GM19372 (cell line): ENCODE measurements around the gene UBE2E1.
A peak's percentile ranks its signal among the peaks of the same experiment; 100 is the strongest.

Experiments used
- ATAC-seq: cut with Tn5 transposase; IDR thresholded peaks from one replicate; pipeline ENCODE4 v1.9.1; 2021; ENCODE audit warnings: mild to moderate bottlenecking, low read depth, moderate library complexity; ENCODE audit not compliant: unreplicated experiment

UBE2E1 gene

DNA sequence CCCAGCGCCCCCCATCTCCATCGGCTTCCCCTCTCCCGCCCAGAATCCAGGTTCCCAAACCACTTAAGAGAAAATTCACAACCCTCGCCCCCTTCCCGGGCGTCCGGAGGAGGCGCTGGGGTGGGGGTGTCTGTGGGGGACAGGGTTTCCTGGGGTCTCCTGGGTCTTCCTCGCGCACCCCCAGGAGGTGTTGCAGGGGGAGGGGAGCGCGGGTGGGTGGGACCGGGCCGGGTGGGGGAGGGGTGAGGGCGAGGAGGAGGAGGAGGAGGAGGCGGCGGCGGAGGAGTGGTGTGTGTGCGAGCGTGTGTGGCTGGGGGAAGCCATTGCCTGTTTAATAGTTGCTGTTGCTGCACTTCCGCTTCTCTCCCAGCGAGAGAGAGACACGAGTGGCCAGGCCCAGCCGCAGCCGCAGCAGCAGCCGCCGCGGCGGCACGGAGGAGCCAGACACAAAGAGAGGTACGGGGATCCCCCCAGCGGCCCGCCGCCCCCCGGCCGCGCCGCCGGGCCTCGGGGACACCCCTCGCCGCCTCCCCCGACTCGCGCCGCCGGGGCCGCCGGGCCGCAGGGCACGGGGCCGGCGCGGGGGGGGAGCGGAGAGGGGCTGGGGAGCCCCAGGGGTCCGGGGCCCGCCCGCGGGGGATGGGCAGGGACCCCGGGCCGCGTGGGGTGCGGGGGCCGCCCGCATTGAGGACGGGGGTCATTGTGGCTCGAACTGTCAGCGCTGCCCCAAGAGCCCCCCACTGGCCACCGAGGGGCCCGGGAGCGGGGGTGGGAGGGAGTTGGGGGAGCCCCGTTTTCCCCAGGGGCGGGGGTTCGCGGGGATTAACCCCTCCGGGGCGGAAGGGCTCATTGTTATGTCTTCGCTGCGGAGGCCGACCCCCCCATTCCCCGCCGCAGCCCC, at the start of gene UBE2E1:
Gene UBE2E1, plus strand, starts transcription at position 323 of the 901 bp plus-strand sequence. CDS start 1,315 bp downstream, outside the sequence.
- ATAC-seq: peak; percentile 62

DNA sequence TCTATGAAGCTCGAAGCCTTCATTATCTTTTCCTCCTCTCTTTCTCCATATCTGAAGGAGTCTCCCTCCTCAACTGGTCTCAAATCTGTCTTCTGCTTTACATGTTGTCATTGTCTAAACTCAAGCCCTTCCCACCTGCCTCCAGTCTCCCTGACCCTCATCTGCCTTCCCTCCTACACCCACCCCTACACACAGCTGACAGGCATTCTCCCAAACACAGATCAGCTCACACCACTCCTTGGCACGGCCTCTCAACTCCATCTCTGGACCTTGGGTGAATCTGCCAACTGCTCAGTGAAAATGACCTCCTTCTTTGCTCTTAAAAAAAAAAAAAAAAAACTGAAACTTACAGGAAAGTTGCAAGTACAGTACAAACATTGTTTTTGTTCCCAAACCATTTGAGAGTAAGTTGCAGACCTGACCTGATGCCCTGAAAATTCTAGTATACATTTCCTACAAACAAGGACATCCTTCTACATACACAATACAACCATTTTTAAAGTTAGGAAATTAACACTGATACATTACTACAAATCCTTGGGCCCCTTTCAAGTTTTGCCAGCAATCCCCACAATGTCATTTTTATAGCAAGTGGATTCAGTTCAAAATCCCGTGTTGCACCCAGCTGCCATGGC, 49.4 kb upstream of the UBE2E1 start:
- no peak for ATAC-seq

DNA sequence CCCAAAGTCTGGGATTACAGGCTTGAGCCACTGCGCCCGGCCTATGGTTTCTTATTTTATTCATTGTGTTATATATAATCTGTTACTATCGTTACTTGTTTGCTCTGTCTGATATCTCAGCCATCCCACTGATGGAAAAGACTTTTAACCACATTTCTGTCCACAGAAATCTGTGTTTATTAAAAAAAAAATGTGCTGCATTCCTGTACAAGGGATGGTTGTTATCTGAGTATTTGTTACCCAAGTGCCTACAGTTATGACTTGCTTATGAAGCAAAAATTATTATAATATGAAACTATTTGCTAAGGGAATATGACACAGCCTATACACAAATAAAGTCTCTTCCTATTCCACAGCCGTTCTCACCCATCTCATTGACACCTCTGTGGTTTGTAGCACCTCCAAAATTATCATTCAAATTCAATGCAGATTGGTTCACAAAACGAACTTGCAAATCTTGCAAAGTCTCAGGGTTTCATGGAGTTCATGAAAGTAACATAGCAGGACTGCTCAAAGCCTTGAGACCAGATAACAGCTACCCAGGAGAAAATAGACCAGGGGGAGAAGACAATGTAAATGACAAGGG, 47.4 kb upstream of the UBE2E1 start:
- ATAC-seq: no peak

DNA sequence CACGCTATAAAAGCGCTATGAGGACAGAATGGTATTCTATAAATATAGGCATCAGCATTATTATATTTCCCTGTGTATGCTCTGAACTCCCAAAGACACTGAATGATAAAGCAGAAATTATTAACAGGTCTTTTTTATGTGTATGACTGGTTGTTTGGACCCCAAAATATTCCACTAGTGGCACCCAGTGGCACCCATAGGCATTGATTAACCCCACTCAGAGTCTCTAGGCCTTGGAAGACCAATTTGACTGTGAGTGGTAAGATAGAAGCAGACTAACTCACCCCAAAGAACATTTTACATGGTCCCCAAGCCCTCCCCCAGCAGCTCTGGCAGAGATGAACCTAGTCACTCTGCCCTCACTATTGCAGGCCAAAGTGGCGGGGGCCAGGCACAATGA, 45.4 kb upstream of the UBE2E1 start:
- ATAC-seq: peak; percentile 18

DNA sequence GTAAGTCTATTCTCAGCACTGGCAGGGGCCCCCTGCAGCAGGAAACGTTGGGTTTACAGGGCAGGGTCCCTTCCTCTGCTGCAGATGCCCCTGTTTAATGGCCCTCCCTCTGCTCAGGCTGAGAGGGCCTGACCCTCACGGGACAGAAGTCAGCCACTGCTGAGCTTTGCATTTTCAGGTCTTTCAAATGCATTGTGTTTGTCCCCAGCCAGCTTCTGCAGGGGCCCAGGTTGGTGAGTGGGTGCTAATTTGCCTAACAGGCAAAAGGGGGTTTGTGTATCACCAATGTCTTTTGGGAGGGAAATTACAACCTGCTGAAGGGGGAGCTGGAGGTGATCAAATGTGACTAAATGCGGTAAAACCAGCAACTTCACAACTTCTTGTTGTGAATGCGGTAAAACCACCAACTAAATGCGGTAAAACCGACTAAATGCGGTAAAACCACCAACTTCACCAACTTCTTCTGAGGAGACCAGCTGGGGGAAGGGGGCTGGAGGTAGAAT, 44.8 kb upstream of the UBE2E1 start:
- ATAC-seq: peak; percentile 44

DNA sequence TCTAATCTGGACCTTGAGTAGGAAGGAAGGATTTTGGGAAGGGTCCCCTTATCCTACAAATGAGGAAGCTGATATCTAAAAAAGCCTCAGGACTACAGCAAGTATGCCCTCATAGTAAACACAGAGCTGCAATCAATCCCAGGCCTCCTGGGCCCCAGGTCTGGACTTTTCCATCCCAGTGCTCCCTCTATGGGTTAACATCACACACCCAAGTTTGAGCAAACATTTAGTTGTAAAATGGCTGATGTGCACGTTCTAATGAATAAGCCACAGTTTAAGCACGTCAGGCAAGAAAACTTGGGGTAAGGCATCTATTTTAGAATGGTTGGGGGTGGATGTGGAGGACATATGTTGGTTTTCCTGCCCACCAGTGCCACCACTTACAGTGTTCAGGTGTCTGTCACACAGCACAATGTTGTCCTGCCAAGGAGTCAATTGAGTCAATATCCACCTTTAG, 44.3 kb upstream of the UBE2E1 start:
- ATAC-seq: peak; percentile 37

DNA sequence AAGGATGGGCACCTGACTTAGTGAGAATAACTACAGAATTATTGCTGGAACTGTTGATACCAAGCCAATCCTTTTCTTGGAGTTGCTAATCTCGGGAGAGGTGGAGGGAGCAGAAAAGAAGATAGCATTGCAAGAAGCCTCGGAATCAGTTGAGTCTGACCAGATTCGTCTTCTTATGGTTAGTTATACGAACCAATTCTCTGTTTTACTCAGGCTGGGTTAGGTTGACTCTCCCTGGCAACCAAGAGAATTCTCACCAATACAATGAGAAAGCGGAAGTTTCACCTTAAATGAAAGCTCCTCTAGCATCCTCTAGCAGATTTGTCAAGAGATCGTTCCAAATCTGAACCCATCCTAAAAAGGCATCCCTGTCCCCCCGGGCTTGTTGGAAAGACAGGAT, 43.5 kb upstream of the UBE2E1 start:
- ATAC-seq: peak; percentile 76

DNA sequence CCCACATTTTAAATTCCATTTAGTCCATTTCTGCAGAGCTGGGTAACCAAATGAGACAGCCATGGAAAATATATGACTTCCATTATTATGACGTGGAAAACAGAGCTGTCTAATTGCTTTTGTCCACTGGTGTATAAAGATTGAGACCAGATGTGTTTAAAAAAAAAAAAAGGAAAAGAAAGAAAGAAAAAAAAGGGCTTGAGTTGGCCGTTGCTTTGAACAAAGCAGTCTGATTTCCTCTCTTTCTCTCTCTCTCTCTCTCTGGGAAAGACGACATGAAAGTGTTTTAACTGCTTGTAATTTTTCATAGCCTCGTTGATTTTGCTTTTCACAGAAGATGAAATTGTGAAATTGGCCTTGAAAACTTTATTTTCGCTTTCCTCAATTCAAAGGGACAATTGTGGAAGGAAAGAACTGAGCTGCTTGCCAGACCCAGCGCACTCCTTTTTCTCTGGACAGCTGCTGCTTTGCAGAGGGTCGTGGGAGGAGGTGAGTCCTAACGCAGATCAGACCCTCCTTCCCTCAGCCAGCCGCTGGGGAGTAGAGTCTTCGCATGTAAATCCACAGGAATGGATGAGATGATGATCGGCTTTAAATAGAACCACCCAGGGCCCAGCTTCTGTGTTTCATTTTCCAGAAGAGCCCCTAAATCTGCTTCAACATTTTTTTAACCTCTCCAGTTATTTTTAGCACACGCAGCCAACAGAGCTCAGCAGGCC, 42.8 kb upstream of the UBE2E1 start:
- ATAC-seq: no peak

DNA sequence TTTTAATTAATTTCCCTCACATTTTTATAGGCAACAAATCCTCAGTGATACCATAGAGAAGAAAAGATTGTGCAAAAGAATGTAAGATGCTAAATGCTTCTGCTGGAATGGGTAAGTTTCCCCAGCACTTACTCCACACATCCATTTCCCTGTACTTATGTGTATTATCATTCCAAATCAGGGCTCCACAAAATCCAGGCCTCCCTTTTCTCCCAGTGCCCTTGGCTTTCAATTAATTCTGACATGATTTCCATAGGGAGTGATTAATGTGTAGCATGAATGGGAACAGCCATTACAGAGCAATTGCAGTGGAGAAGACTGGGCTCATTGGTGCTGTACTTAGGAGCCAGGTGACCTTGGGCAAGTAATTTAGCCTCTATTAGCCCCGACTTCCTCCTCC, 41.3 kb upstream of the UBE2E1 start:
- no peak for ATAC-seq

DNA sequence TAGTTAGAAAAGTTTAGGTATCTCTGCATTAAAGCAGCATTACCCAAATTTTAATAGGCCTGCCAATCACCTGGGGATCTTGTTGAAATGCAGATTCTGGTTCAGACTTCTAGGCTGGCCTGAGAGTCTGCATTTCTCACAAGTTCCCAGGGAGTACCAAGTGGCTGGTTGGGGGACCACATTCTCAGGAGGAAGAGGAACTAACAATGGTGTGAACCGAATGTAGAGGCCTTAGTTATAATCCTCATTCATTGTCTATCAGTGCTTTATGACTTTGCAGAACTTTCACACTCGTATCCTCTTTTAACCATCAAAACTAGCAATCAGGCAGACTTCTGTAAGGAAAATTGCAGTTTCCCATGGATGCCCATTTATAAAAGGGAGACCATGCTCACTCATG, 38.2 kb upstream of the UBE2E1 start:
- ATAC-seq: no peak

DNA sequence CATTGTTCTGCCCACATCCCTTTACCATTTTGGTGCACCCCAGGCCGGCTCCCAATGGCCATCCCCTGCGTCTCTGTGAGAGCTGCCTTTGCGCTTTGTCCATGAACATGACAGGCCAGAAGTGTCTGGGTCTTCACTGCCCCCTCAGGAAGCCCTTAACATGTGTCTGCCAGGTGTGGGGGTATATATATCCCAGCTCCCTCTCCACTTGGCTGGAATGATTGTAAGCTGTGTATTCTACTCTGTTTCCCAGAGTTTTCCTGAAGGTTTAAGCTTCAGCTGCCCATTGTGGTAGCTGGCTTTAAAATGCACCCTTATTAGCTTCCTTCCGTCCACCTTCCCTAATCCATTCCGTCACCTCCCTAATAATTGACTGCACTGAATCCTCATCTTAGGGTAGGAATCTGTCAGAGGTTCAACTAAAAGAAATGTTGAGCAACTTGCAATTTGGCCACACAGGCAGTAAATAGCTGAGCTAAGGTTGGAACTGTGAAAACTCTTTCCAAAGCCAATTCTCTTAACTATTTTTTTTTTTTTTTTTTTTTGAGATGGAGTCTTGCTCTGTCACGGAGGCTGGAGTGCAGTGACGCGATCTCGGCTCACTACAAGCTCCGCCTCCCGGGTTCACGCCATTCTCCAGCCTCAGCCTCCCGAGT, 30.4 kb upstream of the UBE2E1 start:
- ATAC-seq: no peak

DNA sequence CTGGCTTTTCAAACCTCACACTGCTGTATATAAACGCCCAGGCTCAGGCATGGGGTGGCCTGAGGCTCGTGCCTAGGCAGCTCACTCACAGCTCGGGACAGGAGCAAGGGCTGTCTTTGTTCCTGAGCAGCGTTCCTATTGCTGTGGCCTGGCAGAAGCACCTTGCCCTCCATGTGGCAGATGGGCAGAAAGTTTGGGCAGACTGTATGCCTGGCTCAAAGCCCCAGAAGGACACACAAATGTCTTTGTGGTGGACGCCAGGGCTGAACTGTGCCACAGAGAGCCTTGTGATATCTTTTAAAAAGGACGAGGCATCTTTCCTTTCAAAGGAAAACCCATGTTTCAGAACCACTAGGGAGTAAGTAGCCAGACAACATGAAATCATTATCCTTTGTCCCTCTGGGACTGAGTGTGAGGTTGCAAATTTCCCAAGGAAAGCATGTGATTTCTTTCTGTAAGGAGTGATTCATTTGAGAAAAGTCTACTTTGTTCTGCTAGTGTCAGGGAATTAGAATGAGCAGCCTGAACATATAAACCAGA, 29.3 kb upstream of the UBE2E1 start:
- no peak for ATAC-seq

DNA sequence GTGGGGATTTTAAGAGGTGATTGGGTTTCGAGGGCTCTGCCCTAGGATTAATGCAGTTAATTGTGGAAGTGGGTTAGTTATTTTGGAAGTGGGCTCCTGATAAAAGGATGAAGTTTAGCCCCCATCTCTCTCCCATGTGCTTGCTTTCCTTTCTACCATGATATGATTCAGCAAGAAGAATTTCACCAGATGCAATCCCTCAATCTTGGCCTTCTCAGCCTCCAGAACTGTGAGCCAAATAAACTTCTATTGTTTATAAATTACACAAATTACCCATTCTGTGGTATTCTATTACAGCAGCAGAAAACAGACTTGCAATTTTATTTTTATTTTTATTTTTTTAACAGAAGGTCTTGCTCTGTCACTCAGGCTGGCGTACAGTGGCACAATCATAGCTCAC, 27.3 kb upstream of the UBE2E1 start:
- ATAC-seq: no peak

DNA sequence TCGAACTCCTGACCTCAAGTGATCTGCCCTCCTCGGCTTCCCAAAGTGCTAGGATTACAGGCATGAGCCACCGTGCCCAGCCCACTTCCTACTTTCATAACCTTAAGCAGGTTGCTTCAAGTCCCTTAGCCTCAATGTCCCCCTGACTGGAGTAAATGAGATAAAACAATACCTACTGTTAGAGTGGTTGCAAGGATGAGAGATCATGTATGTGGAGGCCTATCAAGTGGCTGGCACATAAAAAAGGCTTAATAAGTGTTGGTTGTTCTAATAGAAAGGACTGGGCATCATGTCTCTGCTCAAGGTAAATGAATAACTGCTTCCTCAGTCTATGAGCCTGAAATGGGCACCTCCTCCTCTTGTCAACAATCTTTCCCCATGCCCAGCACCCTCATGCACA, 25.9 kb upstream of the UBE2E1 start:
- ATAC-seq: no peak

DNA sequence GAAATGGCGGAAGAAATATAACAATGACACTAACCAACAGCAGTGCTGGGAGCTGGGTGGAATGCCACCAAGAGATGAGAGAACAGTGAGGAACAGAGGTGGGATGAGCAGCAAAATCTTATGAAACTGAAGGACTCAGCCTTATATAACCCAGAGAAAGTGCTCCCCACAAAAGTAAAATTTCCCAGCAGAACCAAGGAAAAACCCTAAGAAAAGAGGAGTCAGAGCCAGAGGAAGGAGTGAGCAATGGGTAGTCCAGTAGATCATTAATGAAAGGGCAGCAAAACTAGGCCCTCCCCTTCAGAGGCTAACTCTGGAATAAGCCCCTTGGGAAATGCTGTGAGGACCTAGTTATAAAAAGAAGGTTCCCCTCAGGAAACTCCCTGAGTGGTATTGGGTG, 24.7 kb upstream of the UBE2E1 start:
- ATAC-seq: no peak

DNA sequence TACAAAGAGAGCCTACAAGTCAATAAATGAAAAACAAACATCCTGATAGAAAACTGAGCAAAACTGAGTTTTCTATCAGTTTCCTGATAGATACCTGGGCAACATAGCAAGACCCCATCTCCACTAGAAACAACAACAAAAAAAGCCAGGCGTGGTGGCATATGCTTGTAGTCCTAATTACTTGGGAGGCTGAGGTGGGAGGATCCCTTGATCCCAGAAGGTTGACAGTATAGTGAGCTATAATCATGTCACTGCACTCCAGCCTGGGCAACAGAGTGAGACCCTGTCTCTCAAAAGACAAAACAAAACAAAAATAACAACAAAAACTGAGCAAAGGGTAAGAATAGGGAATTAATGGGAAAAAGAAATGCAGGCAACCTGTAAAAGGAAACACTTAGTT, 23.9 kb upstream of the UBE2E1 start:
- no peak for ATAC-seq

DNA sequence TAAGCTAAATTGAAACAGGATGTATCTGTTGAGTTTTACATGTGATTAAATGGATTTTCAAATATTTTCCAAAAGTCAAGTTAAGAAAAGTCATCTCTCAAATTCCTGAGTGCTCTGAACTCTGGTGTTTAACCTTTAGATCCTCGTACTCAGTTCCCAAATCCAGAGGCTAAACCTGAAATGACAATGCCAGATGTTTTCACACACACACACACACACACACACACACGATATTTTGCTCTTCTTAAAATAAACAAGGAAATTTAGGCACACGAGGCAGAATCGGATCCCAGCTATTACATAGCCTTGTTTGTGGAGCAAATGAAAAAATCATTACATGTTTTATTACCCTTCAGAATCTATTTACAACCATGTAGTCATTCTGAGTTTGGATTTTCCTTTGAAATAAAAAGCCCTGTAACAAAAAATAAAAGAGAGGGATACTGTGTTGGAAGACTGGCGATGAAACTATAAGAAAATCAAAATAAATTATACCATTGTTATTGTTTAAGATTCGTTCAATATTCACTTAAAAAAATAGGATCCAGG, 20.6 kb upstream of the UBE2E1 start:
- ATAC-seq: no peak

DNA sequence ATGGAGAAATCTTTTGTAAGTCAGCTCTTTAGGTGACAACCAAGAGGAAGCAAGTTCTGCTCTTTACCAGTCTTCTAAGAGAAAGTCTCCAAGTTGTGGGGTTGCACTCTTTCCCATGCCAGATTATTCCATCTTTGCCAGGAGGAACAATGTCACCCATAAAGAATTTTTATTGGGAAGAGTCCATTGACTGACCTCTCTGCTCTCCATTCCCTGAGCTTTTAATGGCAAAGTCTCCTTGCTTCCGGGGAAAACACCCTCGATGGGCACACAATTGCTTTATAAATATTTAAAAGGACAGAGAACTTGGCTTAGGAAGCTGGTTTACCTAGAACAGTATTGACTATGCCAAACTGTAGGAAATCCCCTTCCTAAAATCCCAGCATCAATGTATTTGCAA, 19.9 kb upstream of the UBE2E1 start:
- ATAC-seq: no peak

DNA sequence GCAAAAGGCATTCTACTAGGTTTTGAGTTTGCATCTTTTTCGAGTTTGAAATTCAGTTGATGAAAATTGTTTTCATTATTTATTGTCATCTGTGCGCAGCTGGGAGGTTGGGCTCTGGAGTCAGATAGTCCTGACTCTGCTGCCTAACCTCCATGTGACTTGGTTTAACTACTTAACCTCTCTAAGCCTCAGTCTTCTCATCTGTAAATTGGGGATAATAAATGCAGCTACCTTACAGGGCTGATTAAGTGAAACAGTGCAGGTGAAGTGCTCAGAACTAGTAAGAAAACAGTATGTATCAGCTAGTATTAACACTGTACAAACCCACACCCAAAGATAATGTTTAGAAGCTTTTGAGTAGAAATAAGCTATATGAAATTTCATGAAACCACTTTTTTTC, 14.1 kb upstream of the UBE2E1 start:
- no peak for ATAC-seq
